Measurements from ENCODE around the gene SIAH2. TPM values are rescaled to one million over a fixed set of nuclear protein-coding genes. Genes with fewer than 3 reads are reported as not detected.
A peak's percentile ranks its signal among the peaks of the same experiment; 100 is the strongest.

SIAH2 gene
- total RNA-seq, 4 donors from 2014 or later: 21.4 to 42.6 (median 32.9) TPM

GRCh38 chr3:150790629-150791028 lies 27.7 kb upstream of the SIAH2 start:
- no peaks in the 10 kb centered on the region for H3K27me3 ChIP-seq
- DNase-seq: no peak

GRCh38 chr3:150789451-150789850 lies 26.5 kb upstream of the SIAH2 start:
- no peak overlapping the region for H3K4me3 ChIP-seq
- no peaks in the 10 kb centered on the region for H3K9me3 ChIP-seq
- H3K27me3 ChIP-seq: no peaks in the 10 kb centered on the region
- no peak for DNase-seq
- no peak for TF ChIP-seq CTCF (IDR thresholded peaks at IDR 0.05)
- no peaks in the 10 kb centered on the region for H3K36me3 ChIP-seq
- H3K4me1 ChIP-seq: no peaks in the 10 kb centered on the region
- no peak overlapping the region for H3K27ac ChIP-seq

More at GRCh38 chr3:150790629-150791028, 27.7 kb upstream of the SIAH2 start:
- no peaks in the 10 kb centered on the region for H3K9me3 ChIP-seq
- no peak overlapping the region for H3K4me3 ChIP-seq
- H3K36me3 ChIP-seq: no peaks in the 10 kb centered on the region
- TF ChIP-seq CTCF (IDR thresholded peaks at IDR 0.05) (no peak), POLR2A (IDR thresholded peaks at IDR 0.05) (no peak)
- H3K27ac ChIP-seq: no peak overlapping the region
- no peaks in the 10 kb centered on the region for H3K4me1 ChIP-seq

GRCh38 chr3:150787741-150788370 lies 24.9 kb upstream of the SIAH2 start:
- no peak overlapping the region for H3K4me3 ChIP-seq
- H3K27me3 ChIP-seq: no peaks in the 10 kb centered on the region
- H3K36me3 ChIP-seq: no peaks in the 10 kb centered on the region
- no peak overlapping the region for H3K27ac ChIP-seq
- TF ChIP-seq POLR2A (IDR thresholded peaks at IDR 0.05) (no peak), CTCF (IDR thresholded peaks at IDR 0.05) (peak; percentile 76 to 92 (median 80))
- no peaks in the 10 kb centered on the region for H3K4me1 ChIP-seq
- DNase-seq: peak; percentile 79 to 93 (median 84)
- H3K9me3 ChIP-seq: no peaks in the 10 kb centered on the region

GRCh38 chr3:150786791-150787190 lies 23.8 kb upstream of the SIAH2 start:
- H3K27me3 ChIP-seq: no peaks in the 10 kb centered on the region
- H3K4me3 ChIP-seq: no peak overlapping the region
- no peak for TF ChIP-seq CTCF (IDR thresholded peaks at IDR 0.05)
- TF ChIP-seq POLR2A (IDR thresholded peaks at IDR 0.05): no peak
- DNase-seq: no peak
- H3K36me3 ChIP-seq: no peaks in the 10 kb centered on the region
- no peaks in the 10 kb centered on the region for H3K9me3 ChIP-seq
- no peaks in the 10 kb centered on the region for H3K4me1 ChIP-seq
- no peak overlapping the region for H3K27ac ChIP-seq

- H3K27me3 ChIP-seq: no peaks in the 10 kb centered on the region
These were observed 21.8 kb upstream of the SIAH2 start for GRCh38 chr3:150784747-150785125.

More at GRCh38 chr3:150784747-150785125, 21.8 kb upstream of the SIAH2 start:
- DNase-seq: no peak
- no peak for TF ChIP-seq POLR2A (IDR thresholded peaks at IDR 0.05)
- TF ChIP-seq CTCF (IDR thresholded peaks at IDR 0.05): no peak
- Histone ChIP-seq H3K4me1 (no peaks in the 10 kb centered on the region), H3K36me3 (no peaks in the 10 kb centered on the region), H3K27ac (no peak overlapping the region), H3K4me3 (no peak overlapping the region), H3K9me3 (no peaks in the 10 kb centered on the region)

Data from Peyer's patch (tissue), 4 donors.